ENCODE results near the gene USP8. TPM values are rescaled to one million over a fixed set of nuclear protein-coding genes. Genes with fewer than 3 reads are reported as not detected.
"Not testable (repeated sequence)": the region's sequence is repeated elsewhere in the genome, so short reads cannot be mapped to it uniquely, and the experiment has no call there.

USP8 gene
- total RNA-seq, 1 donor from 2014 or later = 51.6 TPM

- intact Hi-C loops (cut with micrococcal nuclease) = no loop called here
Observed at GRCh38 chr15:50438251-50438650, 14.0 kb downstream of the USP8 start.

GRCh38 chr15:50440932-50441331 is 16.7 kb downstream of the USP8 start:
- intact Hi-C loops (cut with micrococcal nuclease) = no loop called here

- intact Hi-C loops (cut with micrococcal nuclease) = no loop called here
Observed at GRCh38 chr15:50452927-50453326, 28.7 kb downstream of the USP8 start.

- intact Hi-C loops (cut with micrococcal nuclease) = no loop called here
Observed at GRCh38 chr15:50458348-50459112, 34.3 kb downstream of the USP8 start.

GRCh38 chr15:50463423-50464358 is 39.5 kb downstream of the USP8 start:
- intact Hi-C loops (cut with micrococcal nuclease) = no loop called here

- intact Hi-C loops (cut with micrococcal nuclease) = no loop called here
Observed at GRCh38 chr15:50471072-50471471, 46.9 kb downstream of the USP8 start.

GRCh38 chr15:50476143-50476542 is 51.9 kb downstream of the USP8 start:
- intact Hi-C loops (cut with micrococcal nuclease) = no loop called here

- intact Hi-C loops (cut with micrococcal nuclease) = no loop called here
Observed at GRCh38 chr15:50484781-50485180, 60.6 kb downstream of the USP8 start.

- intact Hi-C loops (cut with micrococcal nuclease) = no loop called here
Observed at GRCh38 chr15:50485389-50485788, 61.2 kb downstream of the USP8 start.

- intact Hi-C loops (cut with micrococcal nuclease) = no loop called here
Observed at GRCh38 chr15:50487287-50487686, 63.1 kb downstream of the USP8 start.

- intact Hi-C loops (cut with micrococcal nuclease) = no loop called here
Observed at GRCh38 chr15:50493625-50494024, 69.4 kb downstream of the USP8 start.

- intact Hi-C loops (cut with micrococcal nuclease) = not testable (repeated sequence)
Observed at GRCh38 chr15:50494547-50494946, 70.3 kb downstream of the USP8 start.

- intact Hi-C loops (cut with micrococcal nuclease) = no loop called here
Observed at GRCh38 chr15:50496692-50497091, 72.5 kb downstream of the USP8 start.

GRCh38 chr15:50500352-50500751 is 76.1 kb downstream of the USP8 start:
- intact Hi-C loops (cut with micrococcal nuclease) = no loop called here

GRCh38 chr15:50501815-50502214 is 77.6 kb downstream of the USP8 start:
- intact Hi-C loops (cut with micrococcal nuclease) = no loop called here

- intact Hi-C loops (cut with micrococcal nuclease) = no loop called here
Observed at GRCh38 chr15:50503144-50503543, 78.9 kb downstream of the USP8 start.

- intact Hi-C loops (cut with micrococcal nuclease) = not testable (repeated sequence)
Observed at GRCh38 chr15:50505656-50506055, 81.5 kb downstream of the USP8 start.

GRCh38 chr15:50506121-50506520 is 81.9 kb downstream of the USP8 start:
- intact Hi-C loops (cut with micrococcal nuclease) = no loop called here

- intact Hi-C loops (cut with micrococcal nuclease) = no loop called here
Observed at GRCh38 chr15:50513001-50513400, 88.8 kb downstream of the USP8 start.

GRCh38 chr15:50519740-50520425 is 95.7 kb downstream of the USP8 start:
- intact Hi-C loops (cut with micrococcal nuclease) = no loop called here

GRCh38 chr15:50523851-50524251 is 99.6 kb downstream of the USP8 start:
- intact Hi-C loops (cut with micrococcal nuclease) = no loop called here

GRCh38 chr15:50531163-50531562 is 107.0 kb downstream of the USP8 start:
- intact Hi-C loops (cut with micrococcal nuclease) = no loop called here
